ENCODE data around the gene THRAP3. TPM values are rescaled to one million over a fixed set of nuclear protein-coding genes. Genes with fewer than 3 reads are reported as not detected.

The THRAP3 gene
- total RNA-seq, 2 donors from 2014 or later, result 108 to 110 TPM

GRCh38 chr1:36352125-36352909 lies 128.1 kb downstream of the THRAP3 start:
- H3K27me3 Mint-ChIP-seq (ENCODE audit: low read depth), result no peaks in the 10 kb centered on the region
- H3K4me3 Mint-ChIP-seq, result peak overlapping the region in 1 of 2 donors; percentile 20
- H3K27ac Mint-ChIP-seq, result no peak overlapping the region
- peaks cover 2 to 14% of the 10 kb centered on the region in 2 donors for H3K36me3 Mint-ChIP-seq (ENCODE audit: insufficient read depth in 2 of 2)
- no peaks in the 10 kb centered on the region for H3K9me3 Mint-ChIP-seq
- H3K4me1 Mint-ChIP-seq (ENCODE audit: low read depth), result peaks cover 25% of the 10 kb centered on the region
- ATAC-seq (replicated peaks in 1 of 2), result no peak
- no peak for DNase-seq

- DNase-seq (no peak), ATAC-seq (replicated peaks in 1 of 2) (no peak)
- Mint-ChIP-seq H3K27ac (no peak overlapping the region), H3K27me3 (ENCODE audit: low read depth) (no peaks in the 10 kb centered on the region), H3K4me3 (no peak overlapping the region), H3K36me3 (ENCODE audit: insufficient read depth in 2 of 2) (peaks cover 3 to 15% of the 10 kb centered on the region in 2 donors), H3K4me1 (ENCODE audit: low read depth) (peaks cover 25% of the 10 kb centered on the region), H3K9me3 (no peaks in the 10 kb centered on the region)
These were observed 129.0 kb downstream of the THRAP3 start for GRCh38 chr1:36352910-36353878.

- H3K9me3 Mint-ChIP-seq, result no peaks in the 10 kb centered on the region
- H3K27me3 Mint-ChIP-seq (ENCODE audit: low read depth), result no peaks in the 10 kb centered on the region
- H3K36me3 Mint-ChIP-seq (ENCODE audit: insufficient read depth in 2 of 2), result peaks cover 6 to 13% of the 10 kb centered on the region in 2 donors
- H3K4me3 Mint-ChIP-seq, result no peak overlapping the region
- DNase-seq, result no peak
- no peak overlapping the region for H3K27ac Mint-ChIP-seq
- no peak for ATAC-seq (replicated peaks in 1 of 2)
- H3K4me1 Mint-ChIP-seq (ENCODE audit: low read depth), result peaks cover 32% of the 10 kb centered on the region
These were observed 130.2 kb downstream of the THRAP3 start for GRCh38 chr1:36354486-36354885.

Other genes starting within 250 kb of the THRAP3 start
- gene TEKT2, start 140.3 kb upstream of the THRAP3 start, total RNA-seq, result under 1 TPM; 0.17 to 0.37 TPM
- 10 to 100 TPM; 23.2 to 28.9 TPM for gene ADPRS, start 135.6 kb upstream of the THRAP3 start, total RNA-seq
- gene COL8A2, start 99.2 kb upstream of the THRAP3 start, total RNA-seq, result under 1 TPM; 0.07 to 0.09 TPM
- gene TRAPPC3, start 75.0 kb upstream of the THRAP3 start, total RNA-seq, result 10 to 100 TPM; 46.2 to 56.2 TPM
- 100 to 1,000 TPM; 131 to 142 TPM for gene MAP7D1, start 68.3 kb upstream of the THRAP3 start, total RNA-seq
- gene SH3D21, start 81.9 kb downstream of the THRAP3 start, total RNA-seq, result 10 to 100 TPM in 1 of 2 donors, 1 to 10 TPM in 1; 8.1 to 16.3 TPM
- gene EVA1B, start 99.2 kb downstream of the THRAP3 start, total RNA-seq, result 1 to 10 TPM; 8.0 to 9.4 TPM
- 10 to 100 TPM; 56.1 to 63.5 TPM for gene STK40, start 161.5 kb downstream of the THRAP3 start, total RNA-seq
- gene LSM10, start 173.5 kb downstream of the THRAP3 start, total RNA-seq, result 10 to 100 TPM; 56.5 to 66.2 TPM
- 1 to 10 TPM; 1.4 to 2.1 TPM for gene OSCP1, start 226.0 kb downstream of the THRAP3 start, total RNA-seq
- gene MRPS15, start 239.9 kb downstream of the THRAP3 start, total RNA-seq, result 10 to 100 TPM; 71.7 to 74.5 TPM

Data from activated T-cell treated with anti-CD3 and anti-CD28 coated beads, Interleukin-2, amount 50 U/mL, for 72 hours (primary cell).